GM21723 (cell line): ENCODE data around the gene BATF.

Experiments used
- ATAC-seq: cut with Tn5 transposase; IDR thresholded peaks from one replicate; pipeline ENCODE4 v1.9.1; 2021; ENCODE audit warnings: mild to moderate bottlenecking, moderate library complexity; ENCODE audit not compliant: unreplicated experiment

BATF gene

GRCh38 chr14:75591987-75592575 is 69.8 kb downstream of the BATF start:
- no peak for ATAC-seq

GRCh38 chr14:75595226-75595625 is 73.0 kb downstream of the BATF start:
- ATAC-seq: no peak
